NCI-H510A (cell line): ENCODE results near the gene PARPBP.
"Not testable (repeated sequence)": the region's sequence is repeated elsewhere in the genome, so short reads cannot be mapped to it uniquely, and the experiment has no call there.

Experiments used
- DNase-seq: peaks from one replicate; lab custom pipeline; 2025; lab: John Stamatoyannopoulos, UW

PARPBP gene

DNA sequence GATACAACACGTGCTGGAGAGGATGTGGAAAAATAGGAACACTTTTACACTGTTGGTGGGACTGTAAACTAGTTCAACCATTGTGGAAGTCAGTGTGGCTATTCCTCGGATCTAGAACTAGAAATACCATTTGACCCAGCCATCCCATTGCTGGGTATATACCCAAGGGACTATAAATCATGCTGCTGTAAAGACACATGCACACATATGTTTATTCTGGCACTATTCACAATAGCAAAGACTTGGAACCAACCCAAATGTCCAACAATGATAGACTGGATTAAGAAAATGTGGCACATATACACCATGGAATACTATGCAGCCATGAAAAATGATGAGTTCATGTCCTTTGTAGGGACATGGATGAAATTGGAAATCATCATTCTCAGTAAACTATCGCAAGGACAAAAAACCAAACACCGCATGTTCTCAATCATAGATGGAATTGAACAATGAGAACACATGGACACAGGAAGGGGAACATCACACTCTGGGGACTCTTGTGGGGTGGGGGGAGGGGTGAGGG is 27.1 kb downstream of the PARPBP start:
- not testable (repeated sequence) for DNase-seq

DNA sequence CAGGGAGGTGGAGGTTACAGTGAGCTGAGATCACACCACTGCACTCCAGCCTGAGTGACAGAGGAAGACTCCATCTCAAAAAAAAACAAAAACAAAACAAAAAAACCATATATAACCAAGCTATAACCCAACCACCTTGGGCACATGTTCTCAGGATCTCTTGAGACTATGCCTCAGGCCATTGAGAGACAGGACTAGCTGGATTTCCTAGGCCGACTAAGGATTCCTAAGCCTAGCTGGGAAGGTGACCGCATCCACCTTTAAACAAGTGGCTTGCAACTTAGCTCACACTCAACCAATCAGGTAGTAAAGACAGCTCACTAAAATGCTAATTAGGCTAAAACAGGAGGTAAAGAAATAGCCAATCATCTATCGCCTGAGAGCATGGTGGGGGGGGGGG is 35.2 kb downstream of the PARPBP start:
- not testable (repeated sequence) for DNase-seq

DNA sequence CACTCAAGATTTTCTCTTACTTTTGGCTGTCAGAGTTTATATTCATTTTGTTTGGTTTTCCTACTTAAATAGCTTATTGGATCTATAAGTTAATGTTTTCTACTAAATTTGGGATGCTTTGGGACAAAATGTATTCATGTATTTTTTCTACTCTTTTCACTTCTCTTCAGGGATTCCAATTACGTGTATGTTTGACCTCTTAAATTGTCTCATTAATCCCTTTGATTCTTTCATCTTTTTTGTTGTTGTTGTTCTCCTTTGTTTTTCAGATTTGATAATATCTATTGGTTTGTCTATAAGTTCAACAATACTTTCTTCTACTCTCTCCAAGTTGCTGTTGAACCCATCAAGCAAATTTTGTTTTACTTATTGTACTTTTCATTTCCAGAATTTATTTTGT is 43.4 kb downstream of the PARPBP start:
- DNase-seq: no peak

DNA sequence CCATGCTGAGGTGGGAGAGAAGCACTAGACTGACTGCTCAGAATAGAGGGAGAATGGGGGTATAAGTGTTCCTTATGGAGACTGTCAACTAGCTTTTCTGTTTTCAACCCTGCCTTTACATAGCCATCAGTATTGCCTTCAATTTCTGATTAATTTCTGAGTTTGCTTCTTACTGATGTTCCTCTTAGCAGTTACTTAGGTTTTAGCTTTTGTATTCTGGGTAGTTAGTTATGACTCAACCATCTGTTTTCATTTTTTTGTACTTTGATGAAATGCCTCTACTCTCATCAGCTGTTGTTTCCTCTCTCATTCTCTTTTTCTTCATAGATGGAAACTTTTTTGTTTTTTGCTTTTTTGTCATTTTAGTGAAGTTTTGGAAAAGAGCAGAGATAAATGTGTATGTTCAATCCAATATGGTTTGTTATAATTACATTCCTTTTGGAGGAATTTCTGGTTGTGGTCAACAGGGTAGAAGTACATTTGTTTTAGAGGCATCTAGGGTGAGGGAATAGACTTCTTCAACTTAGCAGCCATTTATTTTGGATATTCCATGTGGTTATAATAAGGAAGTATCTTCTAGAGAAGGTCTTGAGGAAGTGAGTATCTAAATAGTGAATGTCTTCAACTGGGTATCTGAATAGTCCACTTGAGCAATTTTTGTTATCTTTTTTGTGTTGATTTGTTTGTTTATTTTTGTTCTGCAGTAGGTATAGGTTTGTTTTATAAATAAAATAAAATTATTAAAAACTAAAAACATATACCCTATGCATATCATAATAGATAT is 48.0 kb downstream of the PARPBP start:
- no peak for DNase-seq

- DNase-seq: no peak
Observed at GRCh38 chr12:102169922-102170621, 50.1 kb downstream of the PARPBP start.

- DNase-seq: no peak
Observed at GRCh38 chr12:102171951-102172350, 52.0 kb downstream of the PARPBP start.

DNA sequence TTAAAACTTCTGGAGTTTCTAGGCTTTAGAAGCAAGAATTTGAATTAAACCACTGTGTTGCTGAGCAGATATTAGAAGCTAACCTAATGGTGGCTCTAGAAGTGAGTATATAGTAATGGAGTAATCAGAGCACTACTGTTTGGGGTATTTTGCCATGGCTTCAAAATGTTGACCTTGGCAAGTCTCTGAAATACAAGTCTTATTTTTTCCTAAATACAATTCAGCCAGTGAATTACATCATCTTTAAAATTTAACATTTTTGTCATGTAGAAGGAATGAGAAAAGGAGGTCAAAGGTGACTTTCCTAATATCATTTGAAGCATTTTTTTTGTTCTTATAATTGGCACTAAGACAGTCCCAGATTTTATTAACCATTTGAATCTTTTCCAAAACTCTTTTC is 52.5 kb downstream of the PARPBP start:
- DNase-seq: no peak

DNA sequence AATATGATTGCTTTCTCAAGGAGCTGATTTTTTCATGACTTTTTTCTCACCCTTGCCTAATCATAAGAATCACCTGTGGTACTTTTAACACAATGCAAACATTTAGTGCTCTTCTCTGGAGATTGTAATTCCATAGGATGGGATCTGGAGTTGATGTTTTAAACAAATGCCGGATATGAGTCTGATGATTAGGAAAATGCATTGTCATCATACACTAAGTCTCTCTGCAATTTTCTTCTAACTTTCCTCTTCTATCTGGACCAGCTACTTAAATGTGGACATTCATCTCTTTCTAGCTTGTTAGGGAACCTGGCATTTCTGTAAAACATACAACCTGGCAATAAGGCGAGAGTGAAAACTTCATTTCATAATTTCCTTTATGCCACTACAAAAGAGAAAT is 54.1 kb downstream of the PARPBP start:
- no peak for DNase-seq

DNA sequence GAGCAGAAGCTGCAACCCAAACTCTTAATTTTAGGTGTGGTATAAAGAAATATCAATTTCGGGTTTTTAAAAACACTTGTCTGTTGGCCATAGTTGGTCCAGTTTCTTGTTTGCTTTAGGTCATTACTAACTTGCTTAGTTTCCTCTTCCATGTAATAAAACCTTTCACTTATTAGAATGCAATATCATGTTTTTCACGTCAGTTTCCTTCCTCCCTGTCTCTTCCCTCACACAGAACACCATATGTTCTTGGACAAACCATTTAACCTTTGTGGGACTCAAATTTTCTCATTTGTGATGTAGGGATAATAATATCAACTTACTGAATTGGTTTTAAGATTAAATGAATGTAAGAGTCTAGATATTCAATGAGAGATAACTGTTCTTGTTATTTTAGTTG is 54.8 kb downstream of the PARPBP start:
- no peak for DNase-seq

DNA sequence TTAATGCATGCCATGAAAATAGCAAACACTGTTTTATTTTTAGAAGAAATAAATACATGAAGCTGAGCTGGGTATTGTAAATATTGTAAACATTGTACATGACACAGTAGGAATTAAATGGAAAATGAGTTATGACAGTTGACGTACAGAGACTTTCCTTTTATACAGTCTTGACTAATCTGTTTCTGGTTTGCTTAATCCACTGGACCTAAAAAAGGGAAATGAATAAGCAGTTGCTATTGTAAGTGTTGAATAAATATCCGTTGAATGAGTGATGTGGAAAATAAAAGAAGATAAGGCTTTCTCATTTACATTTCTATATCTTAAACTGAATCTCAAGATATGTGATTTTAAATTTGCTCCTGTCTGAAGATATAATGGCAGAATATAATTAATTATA is 62.7 kb downstream of the PARPBP start:
- no peak for DNase-seq

DNA sequence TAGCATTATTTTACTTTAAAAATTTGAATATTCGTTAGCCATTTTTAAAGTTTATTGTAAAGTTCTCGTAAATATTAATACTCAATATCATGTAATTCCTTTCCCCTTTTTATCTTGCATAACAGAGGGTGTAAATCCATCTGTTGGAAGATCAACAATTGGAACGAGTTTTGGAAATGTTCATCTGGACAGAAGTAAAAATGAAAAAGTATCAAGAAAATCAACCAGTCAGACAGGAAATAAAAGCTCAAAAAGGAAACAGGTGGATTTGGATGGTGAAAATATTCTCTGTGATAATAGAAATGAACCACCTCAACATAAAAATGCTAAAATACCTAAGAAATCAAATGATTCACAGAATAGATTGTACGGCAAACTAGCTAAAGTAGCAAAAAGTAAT is 75.8 kb downstream of the PARPBP start:
- no peak for DNase-seq

DNA sequence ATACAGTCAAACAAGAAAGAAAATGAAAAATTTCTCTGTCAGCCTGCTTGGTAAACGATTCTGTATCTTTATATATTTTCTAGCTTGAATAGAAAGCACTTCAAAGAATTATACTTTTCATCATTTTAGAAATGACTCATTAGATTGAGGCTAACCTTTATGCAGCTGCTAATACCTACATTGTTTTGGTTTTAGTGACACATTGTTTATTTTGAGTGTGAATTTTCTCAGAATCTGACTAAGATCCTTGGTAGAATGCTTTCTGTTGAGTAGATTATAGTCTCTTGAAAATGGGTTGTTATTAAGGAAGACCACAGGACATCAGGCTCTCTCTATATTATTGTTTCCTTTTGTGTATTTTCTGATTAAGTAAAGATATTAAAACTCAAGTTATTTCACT is 77.8 kb downstream of the PARPBP start, which contains the start of gene PMCH:
Gene PMCH (minus strand): TSS at position 45 of the 400 bp plus-strand sequence. CDS start 63 bp downstream, outside the sequence.
- DNase-seq: no peak

DNA sequence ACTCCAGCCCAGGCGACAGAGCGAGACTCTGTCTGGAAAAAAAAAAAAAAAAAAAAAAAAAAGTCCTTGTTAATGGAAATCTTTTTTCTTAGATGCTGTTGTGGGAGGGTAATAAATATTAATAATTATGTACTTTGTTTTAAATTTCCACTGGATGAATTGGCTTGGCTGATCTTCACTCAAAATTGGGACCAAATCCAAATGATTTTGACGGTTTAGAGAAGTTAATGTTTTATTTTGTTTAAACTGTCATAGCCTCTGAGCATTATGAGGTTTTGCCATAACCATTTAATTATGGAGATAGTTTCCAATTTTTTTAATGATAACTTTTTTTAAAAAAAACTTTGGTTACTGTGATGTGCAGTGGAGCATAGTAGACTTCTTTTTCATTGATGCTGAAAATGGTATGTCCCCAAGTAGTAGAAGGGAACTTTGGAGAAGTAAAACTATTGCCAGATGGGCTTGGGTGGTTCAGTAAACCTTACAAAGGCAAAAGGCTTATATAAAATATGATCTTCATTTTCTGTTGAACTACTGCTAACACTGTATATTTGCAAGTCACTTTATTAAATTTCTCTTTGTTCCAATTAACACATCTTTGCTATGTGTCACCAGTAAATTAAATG is 81.6 kb downstream of the PARPBP start:
- DNase-seq: no peak

DNA sequence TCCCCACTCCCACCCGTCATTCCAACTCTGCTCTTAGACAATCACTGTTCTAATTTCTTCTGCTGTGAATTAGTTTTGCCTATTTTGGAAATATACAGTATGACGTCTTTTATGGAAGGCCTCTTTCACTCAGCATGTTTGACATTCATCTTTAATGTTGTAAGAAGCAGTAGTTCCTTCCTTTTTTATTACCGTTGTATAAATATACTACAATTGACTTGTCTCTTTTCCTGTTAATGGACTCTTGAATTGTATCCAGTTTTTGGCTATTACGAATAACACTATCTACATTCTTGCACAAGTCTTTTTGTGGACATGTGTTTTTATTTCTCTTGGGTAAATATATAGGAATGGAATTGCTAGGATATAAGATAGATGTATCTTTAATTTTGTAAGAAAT is 82.6 kb downstream of the PARPBP start:
- no peak for DNase-seq

GRCh38 chr12:102204025-102204424 is 84.0 kb downstream of the PARPBP start:
- DNase-seq: no peak

- DNase-seq: no peak
Observed at GRCh38 chr12:102215992-102216691, 96.2 kb downstream of the PARPBP start.

DNA sequence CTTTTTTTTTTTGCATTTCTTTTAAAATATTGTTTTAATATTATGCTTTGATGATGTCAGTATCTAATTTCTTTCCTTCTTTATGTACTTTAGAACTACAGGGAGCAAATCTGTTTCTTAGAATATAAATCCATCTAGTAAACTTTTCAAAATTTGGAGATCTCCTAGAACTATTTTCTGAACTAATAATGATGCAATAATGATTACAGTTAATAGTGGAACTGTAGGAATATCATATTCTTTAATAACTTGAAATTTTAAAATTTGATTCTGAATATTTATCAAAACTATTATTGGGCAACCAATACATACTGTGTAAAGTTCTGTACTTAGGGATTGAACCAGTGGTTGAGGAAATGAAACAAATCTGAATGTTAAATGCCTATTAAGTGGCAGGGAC is 100.8 kb downstream of the PARPBP start:
- no peak for DNase-seq

DNA sequence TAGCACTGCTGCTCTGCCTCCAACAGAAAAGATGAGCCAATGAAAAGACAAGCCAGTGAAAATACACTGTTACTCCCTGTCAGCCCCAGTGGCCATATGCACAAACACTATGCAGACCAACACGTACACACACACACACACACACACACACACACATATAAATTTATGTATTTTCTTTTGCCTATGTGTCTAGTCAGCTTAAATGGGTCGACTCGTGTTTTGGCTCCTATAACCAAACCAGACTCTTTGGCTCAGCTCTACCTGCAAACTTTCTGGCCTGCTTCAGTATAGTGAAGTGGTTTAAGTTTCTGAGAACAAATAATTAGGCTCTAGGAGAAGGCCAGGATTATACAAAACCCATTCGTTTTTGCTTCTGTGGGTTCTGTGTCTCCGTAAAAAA is 108.0 kb downstream of the PARPBP start:
- DNase-seq: no peak

DNA sequence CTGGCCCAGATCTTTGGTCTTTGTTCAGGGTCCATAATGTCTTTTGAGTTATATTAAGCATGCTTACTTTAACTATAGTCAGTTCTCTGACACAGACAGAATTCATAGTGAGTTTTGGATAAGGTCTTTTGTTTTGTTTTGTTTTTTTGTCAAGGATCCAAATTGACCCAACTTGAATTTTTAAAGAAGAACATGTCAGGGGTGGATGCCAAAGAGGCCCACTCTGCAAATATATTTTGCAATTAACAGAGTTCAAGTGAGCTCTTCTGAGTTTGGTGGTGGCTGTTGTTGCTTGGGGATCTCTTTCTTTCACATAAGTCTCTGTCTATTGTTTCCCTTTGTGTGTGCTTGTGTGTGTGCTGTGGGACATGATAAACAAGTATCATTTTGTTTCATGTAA is 112.1 kb downstream of the PARPBP start:
- no peak for DNase-seq

DNA sequence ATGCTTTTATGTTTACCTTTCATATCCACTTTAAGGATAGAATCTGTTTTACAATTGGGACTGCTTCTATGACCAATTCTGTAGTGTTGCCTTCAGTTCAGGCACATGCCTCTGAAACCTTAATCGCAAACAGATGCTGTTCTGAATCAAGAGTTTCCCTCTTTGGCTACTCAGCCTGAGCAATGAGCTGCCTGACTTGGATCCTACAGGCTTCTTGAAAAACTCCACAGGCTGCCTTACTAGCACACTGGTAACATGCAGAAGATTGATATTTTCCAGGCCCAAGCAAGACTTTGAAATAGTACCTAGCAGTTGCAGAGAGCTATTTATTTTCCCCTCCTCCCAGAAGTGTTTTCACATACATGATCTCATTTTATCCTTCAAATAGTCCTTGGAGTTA is 112.5 kb downstream of the PARPBP start:
- no peak for DNase-seq

DNA sequence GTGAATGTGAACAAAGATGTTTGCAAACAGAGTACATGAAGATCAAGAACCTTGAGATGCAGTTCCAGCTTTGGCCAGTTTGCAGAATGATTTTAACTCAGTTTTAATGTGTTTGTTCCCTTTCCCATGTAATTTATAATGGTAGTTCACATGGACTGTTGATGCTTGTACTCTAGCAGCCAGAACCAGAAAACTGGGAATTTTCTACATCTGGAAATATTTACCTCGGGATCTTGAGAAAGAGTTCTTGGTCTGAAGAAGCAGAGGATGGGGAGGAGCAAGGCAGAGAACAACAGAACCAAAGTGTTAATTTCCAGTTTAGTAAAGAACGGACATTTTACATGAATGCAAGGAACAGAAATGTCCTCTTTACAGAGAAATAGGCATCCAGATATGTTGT is 114.6 kb downstream of the PARPBP start:
- DNase-seq: no peak

DNA sequence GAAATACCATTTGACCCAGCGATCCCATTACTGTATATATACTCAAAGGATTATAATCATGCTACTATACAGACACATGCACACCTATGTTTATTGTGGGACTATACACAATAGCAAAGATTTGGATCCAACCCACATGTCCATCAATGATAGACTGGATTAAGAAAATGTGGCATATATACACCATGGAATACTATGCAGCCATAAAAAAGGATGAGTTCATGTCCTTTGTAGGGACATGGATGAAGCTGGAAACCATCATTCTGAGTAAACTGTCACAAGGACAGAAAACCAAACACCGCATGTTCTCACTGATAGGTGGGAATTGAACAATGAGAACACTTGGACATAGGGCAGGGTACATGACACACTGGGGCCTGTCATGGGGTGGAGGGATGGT is 120.9 kb downstream of the PARPBP start:
- not testable (repeated sequence) for DNase-seq
